ENCODE results near the gene PRKCG.

DNA sequence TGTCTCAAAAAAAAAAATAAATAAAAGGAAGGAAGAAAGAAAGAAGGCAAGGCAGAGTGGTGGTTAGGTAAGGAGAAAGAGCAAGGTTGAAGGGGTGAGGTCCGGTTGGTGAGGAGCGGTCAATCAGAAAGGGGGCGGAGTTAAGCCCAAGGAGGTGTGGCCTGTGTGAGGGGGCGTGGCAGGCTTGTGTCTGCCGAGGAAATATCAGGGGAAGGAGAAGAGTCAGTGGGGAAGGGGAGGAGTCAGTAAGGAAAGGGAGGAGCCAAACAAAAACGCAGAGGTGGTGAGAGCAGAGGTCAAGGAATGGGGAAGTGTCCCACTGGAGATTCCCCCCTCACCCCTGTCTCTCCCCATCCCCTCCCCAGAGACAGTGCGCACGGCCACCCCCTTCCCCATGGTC, 33.0 kb downstream of the PRKCG start:
- TF ChIP-seq, protein P1, sequence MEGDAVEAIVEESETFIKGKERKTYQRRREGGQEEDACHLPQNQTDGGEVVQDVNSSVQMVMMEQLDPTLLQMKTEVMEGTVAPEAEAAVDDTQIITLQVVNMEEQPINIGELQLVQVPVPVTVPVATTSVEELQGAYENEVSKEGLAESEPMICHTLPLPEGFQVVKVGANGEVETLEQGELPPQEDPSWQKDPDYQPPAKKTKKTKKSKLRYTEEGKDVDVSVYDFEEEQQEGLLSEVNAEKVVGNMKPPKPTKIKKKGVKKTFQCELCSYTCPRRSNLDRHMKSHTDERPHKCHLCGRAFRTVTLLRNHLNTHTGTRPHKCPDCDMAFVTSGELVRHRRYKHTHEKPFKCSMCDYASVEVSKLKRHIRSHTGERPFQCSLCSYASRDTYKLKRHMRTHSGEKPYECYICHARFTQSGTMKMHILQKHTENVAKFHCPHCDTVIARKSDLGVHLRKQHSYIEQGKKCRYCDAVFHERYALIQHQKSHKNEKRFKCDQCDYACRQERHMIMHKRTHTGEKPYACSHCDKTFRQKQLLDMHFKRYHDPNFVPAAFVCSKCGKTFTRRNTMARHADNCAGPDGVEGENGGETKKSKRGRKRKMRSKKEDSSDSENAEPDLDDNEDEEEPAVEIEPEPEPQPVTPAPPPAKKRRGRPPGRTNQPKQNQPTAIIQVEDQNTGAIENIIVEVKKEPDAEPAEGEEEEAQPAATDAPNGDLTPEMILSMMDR (IDR thresholded peaks at IDR 0.05) = no peak
- no peak for TF ChIP-seq EP300 (IDR thresholded peaks at IDR 0.05)
- no peak for TF ChIP-seq POLR2A (IDR thresholded peaks at IDR 0.05)
